NCI-H187 treated with DMSO at 0.1 percent for 48 hours (cell line): ENCODE measurements around the gene ARHGEF39.

Source experiments
- DNase-seq: peaks from one replicate; lab custom pipeline; 2025; lab: John Stamatoyannopoulos, UW

ARHGEF39 gene

GRCh38 chr9:35674025-35674361, 9.0 kb upstream of the ARHGEF39 start:
- DNase-seq: no peak

- DNase-seq: no peak
Observed at GRCh38 chr9:35673132-35674024, 8.4 kb upstream of the ARHGEF39 start, which contains the start of gene CA9. CA9 (plus strand) TSS chr9:35673928; CDS start chr9:35673960, 32 bp downstream.

- no peak for DNase-seq
Observed at GRCh38 chr9:35669331-35670145, 4.5 kb upstream of the ARHGEF39 start.

- no peak for DNase-seq
Observed at GRCh38 chr9:35667939-35668338, 2.9 kb upstream of the ARHGEF39 start.

- no peak for DNase-seq
Observed at GRCh38 chr9:35666549-35666948, 1.6 kb upstream of the ARHGEF39 start.

- DNase-seq: no peak
Observed at GRCh38 chr9:35666045-35666444, 1.1 kb upstream of the ARHGEF39 start.

- no peak for DNase-seq
Observed at GRCh38 chr9:35665471-35665818, 450 bp upstream of the ARHGEF39 start.

- DNase-seq: no peak
Observed at GRCh38 chr9:35662437-35662836, 2.6 kb downstream of the ARHGEF39 start.

GRCh38 chr9:35661756-35662350, 3.1 kb downstream of the ARHGEF39 start:
- no peak for DNase-seq

- DNase-seq: no peak
Observed at GRCh38 chr9:35660966-35661415, 4.0 kb downstream of the ARHGEF39 start.

GRCh38 chr9:35659340-35659739, 5.7 kb downstream of the ARHGEF39 start:
- DNase-seq: no peak

GRCh38 chr9:35658968-35659220, 6.1 kb downstream of the ARHGEF39 start:
- DNase-seq: no peak

GRCh38 chr9:35658137-35658967, 6.6 kb downstream of the ARHGEF39 start, which contains the start of gene CCDC107:
CCDC107 (plus strand) TSS chr9:35658292; CDS start chr9:35658380, 88 bp downstream.
- DNase-seq: no peak

- peak; percentile 78 for DNase-seq
Observed at GRCh38 chr9:35657546-35658136, 7.4 kb downstream of the ARHGEF39 start, which contains the start of gene RMRP. RMRP (minus strand) TSS chr9:35658019.

GRCh38 chr9:35656831-35657545, 8.0 kb downstream of the ARHGEF39 start:
- no peak for DNase-seq

GRCh38 chr9:35656348-35656747, 8.6 kb downstream of the ARHGEF39 start:
- DNase-seq: no peak

- DNase-seq: no peak
Observed at GRCh38 chr9:35653611-35654010, 11.4 kb downstream of the ARHGEF39 start.

GRCh38 chr9:35652829-35653209, 12.2 kb downstream of the ARHGEF39 start:
- DNase-seq: no peak

- no peak for DNase-seq
Observed at GRCh38 chr9:35651956-35652828, 12.8 kb downstream of the ARHGEF39 start.
